NT2/D1 (cell line): ENCODE results near the gene REXO1.

Experiments
- SUZ12 ChIP-seq: IDR thresholded peaks from 2 replicates; pipeline ENCODE4 v1.6.1; 2011; ENCODE audit not compliant: insufficient read length, insufficient read depth; ENCODE audit errors: extremely low read depth
- YY1 ChIP-seq: IDR thresholded peaks from 2 replicates; pipeline ENCODE4 v1.6.1; 2011; ENCODE audit not compliant: insufficient read length, insufficient read depth
- ZNF274 ChIP-seq: IDR thresholded peaks from 2 replicates; pipeline ENCODE4 v1.6.1; 2011; ENCODE audit warnings: mild to moderate bottlenecking, low read depth, low read length

DNA sequence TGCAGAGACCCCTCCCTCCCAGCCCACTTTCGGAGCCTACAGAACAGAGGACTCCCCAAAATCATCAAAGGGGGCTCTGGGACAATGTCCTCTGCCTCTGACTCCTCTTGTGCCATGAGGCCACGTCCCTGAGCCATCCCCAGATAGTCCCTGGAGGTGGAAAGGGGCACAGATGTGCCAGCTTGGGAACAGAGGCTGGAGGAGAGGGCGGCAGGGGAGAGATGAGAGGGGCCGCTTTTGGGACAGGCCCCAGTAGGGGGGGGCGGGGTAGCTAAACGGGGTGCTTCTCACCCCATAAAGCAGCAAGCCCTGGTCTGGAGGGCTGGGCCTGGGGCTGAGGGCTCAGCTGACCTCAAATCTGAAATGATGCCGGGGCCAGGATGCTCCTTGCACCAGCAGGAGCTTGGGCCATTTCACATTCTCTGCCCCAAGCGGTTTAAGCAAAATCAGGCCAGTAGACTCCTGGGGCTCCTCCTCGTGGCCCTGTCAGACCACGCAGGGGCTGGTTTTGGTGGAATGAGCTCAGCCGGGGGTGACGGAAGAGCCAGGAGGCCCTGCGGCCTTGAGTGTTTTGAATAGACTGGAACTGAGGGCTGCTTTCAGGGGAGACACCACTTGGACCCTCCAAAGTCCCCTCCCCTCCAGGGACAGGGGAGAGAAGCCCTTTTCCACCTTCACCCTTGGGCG, 67.9 kb downstream of the REXO1 start:
- no peak for TF ChIP-seq YY1
- TF ChIP-seq SUZ12, result no peak
- no peak for TF ChIP-seq ZNF274
